A673 (cell line): ENCODE measurements around the gene TOLLIP.

Experiments
- CTCF ChIP-seq: fragments of 300-800, 200-600 bp; sonication (generic); conservative IDR thresholded peaks from 2 replicates; pipeline ENCODE4 v1.5.1; 2017; ENCODE audit warnings: low read depth, mild to moderate bottlenecking, antibody characterized with exemption, low read length, moderate library complexity, mixed read lengths
- EZH2 ChIP-seq: fragments of 200-600 bp; sonication (generic); IDR thresholded peaks from 2 replicates; pipeline ENCODE4 v1.6.1; 2017; ENCODE audit warnings: borderline replicate concordance, low read depth, mild to moderate bottlenecking, mixed read lengths, antibody characterized with exemption, low read length; ENCODE audit not compliant: poor library complexity, severe bottlenecking

GRCh38 chr11:1296287-1296686, 13.1 kb downstream of the TOLLIP start:
- no peak for TF ChIP-seq CTCF
- TF ChIP-seq EZH2: no peak
